GM21737 (cell line): Measurements from ENCODE around the gene ZSCAN2.
"Not testable (repeated sequence)": the region's sequence is repeated elsewhere in the genome, so short reads cannot be mapped to it uniquely, and the experiment has no call there.

ENCODE experiments used
- ATAC-seq: cut with Tn5 transposase; IDR thresholded peaks from one replicate; pipeline ENCODE4 v1.9.1; 2021; ENCODE audit warnings: mild to moderate bottlenecking, moderate library complexity; ENCODE audit not compliant: unreplicated experiment

The ZSCAN2 gene

GRCh38 chr15:84634228-84634837 lies 33.5 kb downstream of the ZSCAN2 start:
- ATAC-seq, result no peak

GRCh38 chr15:84638103-84638502 lies 37.3 kb downstream of the ZSCAN2 start:
- no peak for ATAC-seq

- not testable (repeated sequence) for ATAC-seq
Observed at GRCh38 chr15:84641871-84642270, 41.1 kb downstream of the ZSCAN2 start.

DNA sequence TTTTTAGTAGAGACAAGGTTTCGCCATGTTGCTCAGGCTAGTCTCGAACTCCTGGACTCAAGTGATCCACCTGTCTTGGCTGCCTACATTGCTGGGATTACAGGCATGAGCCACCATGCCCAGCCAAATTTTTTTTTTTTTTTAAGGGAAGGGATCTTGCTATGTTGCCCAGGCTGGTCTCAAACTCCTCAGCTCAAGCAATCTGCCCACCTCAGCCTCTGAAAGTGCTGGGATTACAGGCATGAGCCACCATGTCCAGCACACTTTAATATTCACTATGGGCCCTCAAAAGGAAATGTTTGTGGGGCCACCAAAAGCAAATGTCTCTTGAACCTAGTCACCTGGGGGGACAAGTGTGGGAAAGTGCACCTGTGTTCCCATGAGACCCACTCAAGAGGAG lies 41.8 kb downstream of the ZSCAN2 start:
- ATAC-seq, result not testable (repeated sequence)

DNA sequence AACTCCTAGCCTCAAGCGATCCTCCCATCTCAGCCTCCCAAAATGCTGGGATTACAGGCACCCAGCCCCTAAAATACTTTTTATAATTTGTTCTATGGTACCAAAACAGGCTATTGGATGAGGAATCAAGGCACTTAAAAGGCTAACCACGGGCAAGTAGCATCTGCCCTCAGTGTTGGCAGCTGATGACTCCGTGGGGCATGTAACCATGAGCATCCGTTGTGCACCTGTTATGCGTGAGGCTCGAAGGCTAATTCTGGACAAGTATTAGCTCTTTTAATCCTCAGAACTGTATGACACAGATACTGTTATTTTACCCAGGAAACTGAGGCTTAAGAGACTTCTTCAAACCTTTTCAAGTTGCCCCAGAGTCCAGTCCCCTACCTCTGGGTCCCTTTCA lies 43.0 kb downstream of the ZSCAN2 start:
- no peak for ATAC-seq

GRCh38 chr15:84645496-84645895 lies 44.7 kb downstream of the ZSCAN2 start:
- no peak for ATAC-seq

GRCh38 chr15:84645997-84646396 lies 45.2 kb downstream of the ZSCAN2 start:
- ATAC-seq, result no peak

GRCh38 chr15:84647726-84648125 lies 46.9 kb downstream of the ZSCAN2 start:
- ATAC-seq, result no peak

- no peak for ATAC-seq
Observed at GRCh38 chr15:84648539-84648938, 47.7 kb downstream of the ZSCAN2 start.

DNA sequence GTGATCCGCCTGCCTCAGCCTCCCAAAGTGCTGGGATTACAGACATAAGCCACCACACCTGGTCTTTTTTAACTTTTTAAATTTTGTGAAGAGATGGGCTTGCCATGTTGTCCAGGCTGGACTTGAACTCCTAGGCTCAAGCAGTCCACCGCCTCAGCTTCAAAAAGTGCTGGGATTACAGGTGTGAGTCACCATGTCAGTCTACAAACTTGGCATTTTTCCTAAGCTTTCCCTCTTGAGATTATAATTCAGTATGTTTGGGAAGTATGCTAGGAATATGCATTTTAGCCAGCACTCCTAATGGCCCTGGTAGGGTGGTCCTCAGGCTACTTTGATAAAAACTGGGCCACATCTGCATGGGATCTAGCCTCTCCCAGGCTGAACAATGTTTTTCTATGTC lies 48.9 kb downstream of the ZSCAN2 start:
- no peak for ATAC-seq

DNA sequence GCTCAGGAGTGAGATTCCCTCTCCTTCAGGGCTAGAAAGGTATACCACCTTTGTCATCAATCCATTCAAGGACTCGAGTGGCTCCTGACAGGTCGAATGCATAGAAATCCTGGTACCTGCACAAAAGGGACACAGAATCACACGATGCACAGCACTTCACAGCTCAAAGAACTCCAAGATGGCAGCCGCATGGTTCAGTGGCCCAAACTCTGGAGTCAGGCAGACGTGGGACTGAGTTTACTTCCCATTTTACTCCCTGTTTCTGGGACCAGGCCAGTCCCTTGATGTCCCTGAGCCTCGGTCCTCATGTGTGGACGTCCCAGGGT lies 52.7 kb downstream of the ZSCAN2 start:
- no peak for ATAC-seq

DNA sequence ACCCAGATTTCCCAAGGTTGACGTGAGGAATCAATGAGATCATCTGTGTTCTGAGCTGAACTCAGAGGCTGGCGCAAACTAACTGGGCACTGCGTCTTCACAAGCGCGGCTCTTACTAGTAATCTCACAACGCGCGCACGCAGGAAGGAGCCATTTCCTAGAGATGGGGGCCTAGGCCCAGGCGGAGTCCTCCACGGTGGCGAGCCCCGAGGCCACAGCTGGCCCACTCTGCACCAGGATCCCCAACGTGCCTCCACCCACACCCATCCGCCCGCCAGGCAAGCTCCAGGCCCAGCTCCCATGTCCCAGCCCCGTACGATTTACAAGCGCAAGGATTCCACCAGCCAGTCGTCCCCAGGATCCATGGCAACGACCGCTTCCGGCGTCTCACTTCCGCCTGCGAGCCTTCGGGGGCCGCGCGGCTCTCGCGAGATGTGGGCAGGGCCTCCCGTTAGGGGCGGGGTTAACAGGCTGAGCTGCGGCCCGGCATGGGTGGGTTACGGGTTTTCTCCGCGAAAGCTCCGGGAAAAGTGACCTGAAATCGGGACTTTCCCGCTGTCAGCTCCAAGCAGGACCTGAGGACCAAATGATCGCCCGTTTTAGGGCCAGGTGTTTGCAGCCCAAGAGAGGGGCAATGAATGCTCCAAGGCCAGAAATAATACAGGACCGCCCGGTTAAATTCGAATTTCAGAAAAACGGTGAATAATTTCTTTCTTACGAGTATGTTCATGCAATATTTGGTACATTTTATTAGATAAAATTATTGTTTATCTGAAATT lies 53.3 kb downstream of the ZSCAN2 start, which contains the start of gene WDR73:
WDR73 (minus strand) TSS at position 374 of the 779 bp plus-strand sequence; CDS start at position 365, 9 bp downstream.
- ATAC-seq, result peak; percentile 83

DNA sequence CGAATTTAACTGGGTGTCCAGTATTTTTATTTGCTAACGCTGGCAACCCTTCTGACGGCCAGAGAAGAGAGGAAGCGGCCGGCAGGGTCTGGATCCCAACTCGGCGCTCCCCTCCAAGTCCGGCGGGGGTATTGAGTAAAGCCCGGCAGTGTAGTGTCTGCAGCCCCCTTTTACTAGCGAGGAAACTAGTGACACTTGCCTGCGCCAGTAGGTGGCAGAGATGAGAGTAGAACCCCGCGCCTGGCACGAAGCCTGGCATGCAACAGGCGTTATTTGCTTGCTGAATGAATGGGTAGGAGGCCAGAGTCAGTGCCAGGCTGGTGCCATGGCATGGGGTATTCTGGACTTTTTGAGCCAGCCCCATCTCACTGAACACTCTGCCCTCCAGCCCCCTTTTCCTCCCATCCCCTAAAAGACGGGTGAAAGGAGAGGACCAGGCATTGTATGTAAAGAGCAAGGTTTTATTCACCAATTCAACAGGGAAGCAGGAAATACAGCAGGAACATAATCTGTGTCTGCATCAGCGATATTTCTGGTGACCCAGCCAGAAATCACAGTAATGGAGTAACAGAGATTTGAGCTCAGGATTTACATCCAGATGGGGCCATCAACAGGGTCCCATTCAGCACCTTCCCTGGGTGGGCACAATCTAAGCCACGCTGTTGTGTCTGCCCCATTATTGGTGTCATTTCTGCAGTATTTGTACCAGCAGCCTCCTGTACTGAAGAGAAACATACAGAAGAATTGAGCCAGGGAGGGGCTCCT lies 54.1 kb downstream of the ZSCAN2 start:
- ATAC-seq, result no peak

DNA sequence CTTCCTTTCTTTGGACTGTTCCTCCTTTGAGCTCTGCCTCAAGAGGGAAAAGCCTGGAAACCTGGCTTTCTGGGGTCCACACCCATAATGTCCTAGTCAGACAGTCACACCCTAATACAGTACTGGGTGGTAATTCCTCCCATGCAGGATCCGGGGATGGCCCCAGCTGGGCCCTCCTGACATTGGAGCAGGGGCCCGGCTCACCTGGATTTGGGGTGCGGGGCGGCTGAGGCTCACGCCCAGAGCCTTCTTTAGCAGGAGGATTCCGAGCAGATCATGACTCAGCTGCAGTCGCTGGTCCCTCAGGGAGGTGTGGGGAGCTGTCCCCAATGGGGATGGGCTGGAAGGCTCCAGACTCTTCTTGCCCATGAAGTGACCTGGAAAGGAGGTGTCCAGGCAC lies 56.2 kb downstream of the ZSCAN2 start:
- ATAC-seq, result no peak

GRCh38 chr15:84657748-84658079 lies 56.9 kb downstream of the ZSCAN2 start:
- ATAC-seq, result no peak

DNA sequence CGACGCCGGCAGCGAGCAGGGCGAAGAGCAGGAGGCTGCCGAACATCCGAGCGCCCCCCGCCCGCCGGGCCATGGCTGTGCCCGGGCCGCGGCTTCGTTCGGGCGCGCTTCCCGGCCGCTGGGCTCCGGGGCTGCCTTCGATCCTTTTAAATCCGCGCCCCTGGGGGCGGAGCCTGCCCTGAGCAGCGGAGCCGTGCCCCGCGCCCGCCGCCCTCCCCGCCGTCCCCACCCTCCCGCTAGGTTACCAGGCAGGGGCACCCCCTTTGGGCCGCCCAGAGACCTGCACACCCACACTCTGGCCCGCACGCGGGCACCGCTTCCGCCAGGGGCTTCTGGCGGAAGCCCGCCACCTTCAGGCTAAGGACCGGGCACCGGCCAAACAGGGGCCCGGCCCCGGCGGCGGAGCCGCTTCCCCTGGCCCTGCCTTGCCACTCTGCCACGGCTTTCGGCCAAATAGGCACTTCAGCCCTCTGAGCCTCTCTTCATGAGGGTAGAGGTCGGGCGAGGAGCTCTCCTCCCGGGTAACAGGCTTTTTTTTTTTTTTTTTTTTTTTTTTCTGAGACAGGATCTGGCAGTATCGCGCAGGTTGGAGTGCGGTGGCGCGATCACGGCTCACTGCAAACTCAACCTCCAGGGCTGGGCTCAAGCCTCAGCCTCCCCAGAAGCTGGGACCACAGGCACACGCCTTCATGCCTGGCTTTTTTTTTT lies 57.4 kb downstream of the ZSCAN2 start, which contains the start of gene NMB:
NMB (minus strand) TSS at position 120 of the 708 bp plus-strand sequence; CDS start at position 73, 47 bp downstream.
- ATAC-seq, result peak; percentile 69

DNA sequence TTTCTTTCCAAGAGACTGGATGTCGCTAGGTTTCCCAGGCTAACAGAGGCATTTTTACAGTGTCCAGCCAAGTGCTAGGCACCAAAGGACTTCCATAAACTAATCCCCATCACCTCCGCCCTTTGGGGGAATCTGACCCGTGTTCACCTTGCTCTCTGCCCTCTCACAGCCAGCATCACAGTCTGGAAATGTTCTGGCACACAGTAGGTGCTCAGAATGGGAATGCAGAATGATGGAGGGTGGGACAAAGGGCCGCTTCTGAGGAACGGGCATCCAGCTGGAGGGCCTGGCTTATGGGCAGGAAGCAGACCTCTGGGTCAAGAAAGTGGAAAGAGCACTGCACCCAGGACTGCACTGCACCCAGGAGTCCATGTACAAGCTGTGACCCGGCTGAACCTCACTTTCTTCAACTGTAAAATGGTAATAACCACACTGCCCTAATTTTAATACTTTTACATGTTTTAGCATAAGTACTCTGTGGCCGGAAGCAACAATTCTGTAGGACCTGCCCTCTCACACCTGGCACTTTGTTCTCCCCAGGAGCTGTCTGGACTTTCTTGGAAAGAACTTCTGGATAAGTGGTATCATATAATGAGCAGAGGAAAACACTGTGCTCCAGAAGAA lies 58.1 kb downstream of the ZSCAN2 start:
- ATAC-seq, result no peak

DNA sequence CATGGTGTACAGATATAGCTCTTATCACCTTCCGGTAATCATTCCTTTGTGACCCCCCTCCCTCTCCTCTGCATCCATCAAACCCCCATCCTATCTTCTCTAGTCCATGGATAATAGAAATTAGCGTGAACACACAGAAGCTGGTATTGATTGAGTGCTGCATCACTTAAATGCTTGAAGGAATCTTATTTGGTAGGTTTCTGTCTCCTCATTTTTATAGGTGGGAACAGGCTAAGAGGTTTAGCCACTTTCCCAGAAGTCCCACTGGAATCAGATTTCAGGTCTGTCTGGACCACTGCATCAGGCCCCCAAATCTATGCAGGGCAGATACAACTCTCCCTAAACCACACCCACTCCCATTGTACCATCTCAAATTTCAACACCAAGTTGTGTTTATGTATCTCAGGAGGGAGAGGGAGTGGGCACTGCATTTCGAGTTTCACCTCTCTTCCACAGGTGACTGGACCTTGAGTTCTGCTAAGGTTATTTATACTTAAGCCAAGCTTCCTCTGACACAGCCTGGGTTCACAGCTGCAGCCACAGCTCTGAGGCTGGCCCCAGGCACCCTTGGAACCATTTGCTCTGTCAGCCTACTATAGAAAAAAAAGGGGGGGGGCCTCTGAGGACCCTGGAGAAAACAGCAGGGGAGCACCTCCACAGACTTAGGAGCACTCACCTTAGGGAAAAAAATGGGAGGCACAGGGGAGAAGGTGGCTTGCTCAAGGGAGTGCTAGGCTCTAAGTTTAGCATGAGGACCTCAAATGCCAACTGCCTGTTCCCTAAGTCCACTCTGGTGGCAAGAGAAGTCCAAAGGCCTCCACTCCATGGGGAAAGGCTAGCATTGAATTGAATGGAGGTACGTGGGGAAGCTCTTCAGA lies 59.3 kb downstream of the ZSCAN2 start:
- ATAC-seq, result no peak

GRCh38 chr15:84661001-84661400 lies 60.2 kb downstream of the ZSCAN2 start:
- ATAC-seq, result no peak

GRCh38 chr15:84666373-84666772 lies 65.6 kb downstream of the ZSCAN2 start:
- no peak for ATAC-seq
